ENCODE data around the gene ANO9.

ANO9 gene

DNA sequence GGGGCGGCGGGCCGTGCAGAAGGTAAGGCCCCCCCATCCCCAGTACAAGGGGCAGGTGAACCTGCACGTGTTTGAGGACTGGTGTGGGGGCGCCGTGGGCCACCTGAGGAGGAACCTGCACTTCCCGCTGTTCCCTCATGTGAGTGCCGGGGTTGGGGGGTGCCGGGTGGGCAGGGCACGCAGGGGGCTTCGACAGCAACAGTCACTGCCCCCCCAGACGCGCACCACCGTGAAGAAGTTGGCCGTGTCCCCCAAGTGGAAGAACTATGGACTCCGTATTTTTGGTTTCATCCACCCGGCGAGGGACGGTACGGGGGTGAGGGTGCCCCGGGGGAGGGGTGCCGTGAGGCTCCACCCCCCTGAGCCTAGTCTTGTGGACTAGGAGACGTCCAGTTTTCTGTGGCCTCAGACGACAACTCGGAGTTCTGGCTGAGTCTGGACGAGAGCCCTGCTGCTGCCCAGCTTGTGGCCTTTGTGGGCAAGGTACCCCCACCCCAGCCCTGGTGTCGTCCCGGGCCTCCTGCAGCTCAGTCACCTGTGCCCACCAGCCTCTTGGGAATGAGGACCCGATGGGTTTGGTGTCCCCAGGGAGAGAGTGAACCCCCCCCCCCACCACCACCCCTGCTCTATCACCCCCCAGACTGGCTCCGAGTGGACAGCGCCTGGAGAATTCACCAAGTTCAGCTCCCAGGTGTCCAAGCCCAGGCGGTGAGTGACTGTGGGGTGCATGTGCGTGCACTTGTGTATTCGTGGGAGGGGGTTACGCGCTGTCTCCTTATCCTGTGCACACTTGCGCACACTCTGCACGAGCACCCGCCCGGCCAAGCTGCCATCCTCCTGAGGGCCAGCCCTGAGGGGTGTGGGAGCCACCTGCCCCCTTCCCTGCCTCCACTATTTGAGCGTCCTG lies 68.7 kb downstream of the ANO9 start:
- Histone ChIP-seq H3K4me1 (ENCODE audit: insufficient read depth, low read length, severe bottlenecking) (no peaks in the 10 kb centered on the region), H3K36me3 (ENCODE audit: insufficient read depth, low read length) (no peaks in the 10 kb centered on the region), H3K27me3 (ENCODE audit: insufficient read depth, low read length) (no peaks in the 10 kb centered on the region), H3K79me2 (ENCODE audit: insufficient read depth, low read length) (no peaks in the 10 kb centered on the region), H3K9me2 (ENCODE audit: low read depth, low read length) (no peaks in the 10 kb centered on the region), H3K9ac (ENCODE audit: low read length) (no peak overlapping the region), H3K9me3 (ENCODE audit: low read length) (no peaks in the 10 kb centered on the region), H3F3A (ENCODE audit: insufficient read depth, low read length) (no peaks in the 10 kb centered on the region), H3K4me2 (ENCODE audit: low read length) (no peak overlapping the region), H2AFZ (ENCODE audit: low read length) (no peak overlapping the region), H3K27ac (ENCODE audit: low read depth, low read length, poor library complexity, severe bottlenecking) (no peak overlapping the region), H3K4me3 (ENCODE audit: low read depth, low read length, poor library complexity, severe bottlenecking) (no peak overlapping the region), H4K20me1 (ENCODE audit: insufficient read depth, low read length) (no peaks in the 10 kb centered on the region)
- TF ChIP-seq, protein P1, sequence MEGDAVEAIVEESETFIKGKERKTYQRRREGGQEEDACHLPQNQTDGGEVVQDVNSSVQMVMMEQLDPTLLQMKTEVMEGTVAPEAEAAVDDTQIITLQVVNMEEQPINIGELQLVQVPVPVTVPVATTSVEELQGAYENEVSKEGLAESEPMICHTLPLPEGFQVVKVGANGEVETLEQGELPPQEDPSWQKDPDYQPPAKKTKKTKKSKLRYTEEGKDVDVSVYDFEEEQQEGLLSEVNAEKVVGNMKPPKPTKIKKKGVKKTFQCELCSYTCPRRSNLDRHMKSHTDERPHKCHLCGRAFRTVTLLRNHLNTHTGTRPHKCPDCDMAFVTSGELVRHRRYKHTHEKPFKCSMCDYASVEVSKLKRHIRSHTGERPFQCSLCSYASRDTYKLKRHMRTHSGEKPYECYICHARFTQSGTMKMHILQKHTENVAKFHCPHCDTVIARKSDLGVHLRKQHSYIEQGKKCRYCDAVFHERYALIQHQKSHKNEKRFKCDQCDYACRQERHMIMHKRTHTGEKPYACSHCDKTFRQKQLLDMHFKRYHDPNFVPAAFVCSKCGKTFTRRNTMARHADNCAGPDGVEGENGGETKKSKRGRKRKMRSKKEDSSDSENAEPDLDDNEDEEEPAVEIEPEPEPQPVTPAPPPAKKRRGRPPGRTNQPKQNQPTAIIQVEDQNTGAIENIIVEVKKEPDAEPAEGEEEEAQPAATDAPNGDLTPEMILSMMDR (IDR thresholded peaks at IDR 0.05; ENCODE audit: low read length): no peak
- no peak for TF ChIP-seq EZH2 (IDR thresholded peaks at IDR 0.05; ENCODE audit: borderline replicate concordance, low read length)

GRCh38 chr11:371716-372590 lies 69.9 kb downstream of the ANO9 start:
- Histone ChIP-seq H3K9me2 (ENCODE audit: low read depth, low read length) (no peaks in the 10 kb centered on the region), H3K4me2 (ENCODE audit: low read length) (no peak overlapping the region), H3K27ac (ENCODE audit: low read depth, low read length, poor library complexity, severe bottlenecking) (no peak overlapping the region), H3K27me3 (ENCODE audit: insufficient read depth, low read length) (no peaks in the 10 kb centered on the region), H3K4me3 (ENCODE audit: low read depth, low read length, poor library complexity, severe bottlenecking) (no peak overlapping the region), H4K20me1 (ENCODE audit: insufficient read depth, low read length) (no peaks in the 10 kb centered on the region), H2AFZ (ENCODE audit: low read length) (no peak overlapping the region), H3K9me3 (ENCODE audit: low read length) (no peaks in the 10 kb centered on the region), H3F3A (ENCODE audit: insufficient read depth, low read length) (no peaks in the 10 kb centered on the region), H3K79me2 (ENCODE audit: insufficient read depth, low read length) (no peaks in the 10 kb centered on the region), H3K4me1 (ENCODE audit: insufficient read depth, low read length, severe bottlenecking) (no peaks in the 10 kb centered on the region), H3K9ac (ENCODE audit: low read length) (no peak overlapping the region), H3K36me3 (ENCODE audit: insufficient read depth, low read length) (no peaks in the 10 kb centered on the region; the same call in 1 of the 2 replicates)
- TF ChIP-seq EZH2 (IDR thresholded peaks at IDR 0.05; ENCODE audit: borderline replicate concordance, low read length): no peak
- TF ChIP-seq, protein P1 (IDR thresholded peaks at IDR 0.05; ENCODE audit: low read length): no peak

DNA sequence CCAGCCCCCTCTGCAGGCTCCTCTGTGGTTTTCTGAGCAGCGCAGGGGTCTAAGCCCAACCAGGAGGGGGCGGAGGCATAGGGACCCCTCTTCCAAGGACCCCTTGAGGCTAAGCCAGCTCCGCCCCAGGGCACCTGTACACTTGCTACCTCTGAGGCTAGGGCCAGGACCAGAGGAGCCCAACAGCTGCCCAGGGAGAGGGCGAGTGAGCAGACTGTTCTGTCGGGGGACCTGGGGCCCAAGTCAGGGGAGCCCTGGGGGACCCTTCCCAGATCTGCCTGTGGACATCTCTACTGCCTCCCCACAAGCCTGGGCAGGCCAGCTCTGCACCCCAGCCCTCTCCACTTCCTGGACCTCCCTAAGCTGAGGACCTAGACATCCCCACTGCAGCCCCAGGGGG lies 70.8 kb downstream of the ANO9 start:
- H3K9me3 ChIP-seq (ENCODE audit: low read length): no peaks in the 10 kb centered on the region
- no peaks in the 10 kb centered on the region for H3K4me1 ChIP-seq (ENCODE audit: insufficient read depth, low read length, severe bottlenecking)
- TF ChIP-seq EZH2 (IDR thresholded peaks at IDR 0.05; ENCODE audit: borderline replicate concordance, low read length): no peak
- TF ChIP-seq, protein P1 (IDR thresholded peaks at IDR 0.05; ENCODE audit: low read length): no peak
- H3K27ac ChIP-seq (ENCODE audit: low read depth, low read length, poor library complexity, severe bottlenecking): no peak overlapping the region
- no peak overlapping the region for H2AFZ ChIP-seq (ENCODE audit: low read length)
- no peaks in the 10 kb centered on the region for H3F3A ChIP-seq (ENCODE audit: insufficient read depth, low read length)
- no peaks in the 10 kb centered on the region for H3K9me2 ChIP-seq (ENCODE audit: low read depth, low read length)
- no peaks in the 10 kb centered on the region for H4K20me1 ChIP-seq (ENCODE audit: insufficient read depth, low read length)
- H3K4me2 ChIP-seq (ENCODE audit: low read length): no peak overlapping the region
- H3K27me3 ChIP-seq (ENCODE audit: insufficient read depth, low read length): no peaks in the 10 kb centered on the region
- no peak overlapping the region for H3K9ac ChIP-seq (ENCODE audit: low read length)
- H3K79me2 ChIP-seq (ENCODE audit: insufficient read depth, low read length): no peaks in the 10 kb centered on the region
- H3K36me3 ChIP-seq (ENCODE audit: insufficient read depth, low read length): no peaks in the 10 kb centered on the region; the same call in 1 of the 2 replicates
- no peak overlapping the region for H3K4me3 ChIP-seq (ENCODE audit: low read depth, low read length, poor library complexity, severe bottlenecking)

Measured in OCI-LY1 (cell line).